K562 (cell line): ENCODE results near the gene R3HDM2. TPM values are rescaled to one million over a fixed set of nuclear protein-coding genes. Genes with fewer than 3 reads are reported as not detected.

ENCODE experiments used
- ATAC-seq: fragments of 200-7000 bp; cut with Tn5 transposase; 3 replicates; pipeline ENCODE4 v1.9.1; 2020; ENCODE audit warnings: moderate library complexity
- BruUV-seq: library from RNA; stranded (reverse); fragments of 400-500 nt; replicated peaks from 2 replicates; lab custom pipeline; 2021; lab: Mats Ljungman, UMichigan
- CTCF ChIA-PET: fragments of 300-600 bp; formaldehyde crosslinking; extraction: SDS; loops from one replicate; lab custom pipeline; 2021; ENCODE audit warnings: low intra/inter-chr PET ratio; lab: Yijun Ruan, JAX
- POLR2A ChIA-PET: fragments of 300-600, 350-650 bp; sonication (Branson Sonifier 250); formaldehyde crosslinking; extraction: SDS; loops from one replicate; lab custom pipeline; 2021; ENCODE audit warnings: antibody characterized with exemption, inconsistent platforms; lab: Yijun Ruan, JAX
- DNase-seq, 4 experiments: peaks; one replicate each; pipeline versions ENCODE4 v3.0.0 to v3.0.0-alpha.2; 2011 to 2018; ENCODE audit warnings: low spot score in 3 of 4, mixed read lengths in 3 of 4; ENCODE audit errors: extremely low read depth in 1 of 4
- FAIRE-seq: peaks from 2 replicates; lab custom pipeline; 2011; peaks lifted over from hg19 to GRCh38; lab: Jason Lieb, UNC
- H2AFZ ChIP-seq: 2 replicates; pipeline ENCODE4 v1.6.0; 2011; ENCODE audit warnings: low read depth, low read length, control low read depth, inconsistent platforms
- H3K27ac ChIP-seq: fragments of 200-600 bp; 3 replicates; pipeline ENCODE4 v1.8.0; 2011; ENCODE audit warnings: low read depth, mild to moderate bottlenecking, control low read depth, inconsistent platforms, low read length, moderate library complexity, mixed read lengths; ENCODE audit errors: extremely low read depth
- H3K27me3 ChIP-seq, 2 experiments: fragments of 300-600 bp in 1 of 2; 2 replicates in 1 of 2; 3 replicates in 1 of 2; pipeline versions ENCODE4 v1.6.0 to v1.8.0; 2011; ENCODE audit warnings: inconsistent platforms in 2 of 2, low read length in 2 of 2, mild to moderate bottlenecking in 1 of 2, mixed read lengths in 1 of 2, moderate library complexity in 1 of 2; ENCODE audit not compliant: control insufficient read depth in 2 of 2, insufficient read depth in 2 of 2
- H3K36me3 ChIP-seq: fragments of 300-600 bp; 3 replicates; pipeline ENCODE4 v1.8.0; 2011; ENCODE audit warnings: mild to moderate bottlenecking, low read length, inconsistent platforms; ENCODE audit not compliant: control insufficient read depth, insufficient read depth
- H3K4me1 ChIP-seq, 2 experiments: fragments of 200-600 bp in 1 of 2; replicated peaks in 1 of 2; 2 replicates in 1 of 2; 3 replicates in 1 of 2; pipeline versions ENCODE4 v1.5.1 to v1.8.0; 2011; ENCODE audit warnings: inconsistent platforms in 2 of 2, low read length in 2 of 2, mild to moderate bottlenecking in 1 of 2, mixed read lengths in 1 of 2, moderate library complexity in 1 of 2; ENCODE audit not compliant: control insufficient read depth in 2 of 2, insufficient read depth in 2 of 2
- H3K4me2 ChIP-seq: 2 replicates; pipeline ENCODE4 v1.6.1; 2011; ENCODE audit warnings: low read length, control low read depth, inconsistent platforms, mixed read lengths; ENCODE audit not compliant: insufficient read depth
- H3K4me3 ChIP-seq: fragments of 200-600 bp; sonication (generic), shearing (Covaris generic); 2 replicates; pipeline ENCODE4 v1.5.1; 2016; ENCODE audit warnings: control low read depth, inconsistent platforms
- H3K79me2 ChIP-seq: fragments of 200-600 bp; 3 replicates; pipeline ENCODE4 v1.8.0; 2011; ENCODE audit warnings: low read length, inconsistent platforms; ENCODE audit not compliant: control insufficient read depth, insufficient read depth
- H3K9ac ChIP-seq, 2 experiments: 2 replicates each; pipeline versions ENCODE4 v1.6.0 to v1.6.1; 2011; ENCODE audit warnings: low read depth in 2 of 2, low read length in 2 of 2, control low read depth in 1 of 2, inconsistent platforms in 1 of 2, mild to moderate bottlenecking in 1 of 2, mixed read lengths in 1 of 2; ENCODE audit not compliant: insufficient read depth in 1 of 2
- H3K9me1 ChIP-seq: one replicate; pipeline ENCODE4 v1.6.0; 2011; ENCODE audit warnings: inconsistent platforms, mild to moderate bottlenecking, low read length, moderate library complexity; ENCODE audit not compliant: control insufficient read depth, insufficient read depth
- H3K9me3 ChIP-seq: replicated peaks from 2 replicates; pipeline ENCODE4 v1.5.1; 2011; ENCODE audit warnings: low read depth, low read length, inconsistent platforms; ENCODE audit not compliant: control insufficient read depth, insufficient read depth
- H4K20me1 ChIP-seq: replicated peaks from 2 replicates; pipeline ENCODE4 v1.6.1; 2011; ENCODE audit warnings: low read length, inconsistent platforms, mixed read lengths; ENCODE audit not compliant: control insufficient read depth, insufficient read depth
- ATF1 ChIP-seq, 2 experiments: fragments of 450-650 bp in 1 of 2; IDR thresholded peaks; 2 replicates each; pipeline ENCODE4 v1.6.1; 2016; ENCODE audit warnings: missing compliant biosample characterization in 1 of 2, missing genetic modification characterization in 1 of 2
- CTCF ChIP-seq, 3 experiments: IDR thresholded peaks in 2 of 3; conservative IDR thresholded peaks in 1 of 3; 2 replicates each; pipeline ENCODE4 v1.5.1; 2011 to 2012; ENCODE audit warnings: low read length in 3 of 3, mild to moderate bottlenecking in 3 of 3, control low read depth in 2 of 3, improper control_type of control experiment in 1 of 3, inconsistent platforms in 1 of 3, low read depth in 1 of 3, mixed read lengths in 1 of 3, moderate library complexity in 1 of 3; ENCODE audit not compliant: insufficient read depth in 2 of 3
- EP400 ChIP-seq: fragments of 450-650 bp; IDR thresholded peaks from 2 replicates; pipeline ENCODE4 v1.6.1; 2017; ENCODE audit warnings: antibody characterized with exemption, mild to moderate bottlenecking, moderate library complexity
- KDM2B ChIP-seq: fragments of 250-450 bp; sonication (Bioruptor Pico); IDR thresholded peaks from 2 replicates; pipeline ENCODE4 v1.8.0; 2021; ENCODE audit warnings: mild to moderate bottlenecking, moderate library complexity
- MAZ ChIP-seq, 2 experiments: fragments of 450-650 bp in 1 of 2; sonication (generic) in 1 of 2; formaldehyde crosslinking; IDR thresholded peaks in 1 of 2; conservative IDR thresholded peaks in 1 of 2; 2 replicates each; pipeline versions ENCODE4 v1.4.0 to v1.5.0; 2020; ENCODE audit warnings: mild to moderate bottlenecking in 1 of 2, missing genetic modification reagents in 1 of 2
- NR1H2 ChIP-seq: sonication (generic); formaldehyde crosslinking; IDR thresholded peaks from 2 replicates; pipeline ENCODE4 v1.4.0; 2020; ENCODE audit warnings: mild to moderate bottlenecking, missing genetic modification reagents
- POLR2A ChIP-seq: fragments of 450-650 bp; conservative IDR thresholded peaks from 2 replicates; pipeline ENCODE4 v1.6.1; 2016
- POLR2AphosphoS5 ChIP-seq: IDR thresholded peaks from 2 replicates; pipeline ENCODE4 v1.6.1; 2011; ENCODE audit warnings: mild to moderate bottlenecking, low read depth, low read length, moderate library complexity; ENCODE audit not compliant: control insufficient read depth, insufficient read depth
- ZNF165 ChIP-seq: fragments of 250-450 bp; sonication (Bioruptor Pico); IDR thresholded peaks from 2 replicates; pipeline ENCODE4 v1.4.0; 2020; ENCODE audit warnings: borderline replicate concordance
- ZNF174 ChIP-seq: fragments of 250-450 bp; sonication (Bioruptor Pico); IDR thresholded peaks from 2 replicates; pipeline ENCODE4 v1.4.0; 2020; ENCODE audit warnings: mild to moderate bottlenecking
- WGBS: fragments of 100-300 bp; shearing (Covaris generic); methylation state at CpG from one replicate; pipeline ENCODE4 v1.1.6; 2016; ENCODE audit warnings: low coverage, mixed read lengths; ENCODE audit not compliant: insufficient coverage; ENCODE audit errors: missing lambda C conversion rate; 5-methylcytosine and 5-hydroxymethylcytosine counted together
- in situ Hi-C: fragments of 300-500 bp; cut with MboI; formaldehyde crosslinking; loops from 4 replicates; pipeline ENCODE4 v1.15.0; 2018; ENCODE audit warnings: inconsistent platforms, mixed read lengths
- intact Hi-C: fragments of 100-400 bp; cut with micrococcal nuclease; formaldehyde crosslinking; loops from 2 replicates; pipeline ENCODE4 v1.14.2; 2022
- polyA plus RNA-seq, 8 experiments: library from polyadenylated mRNA; depleted of rRNA in 4 of 8; stranded (reverse) in 5 of 8; unstranded in 3 of 8; fragments of >200 nt; fragmentation: Nextera tagmentation in 2 of 8; fragmentation: Illumina TruSeq in 1 of 8; extraction: Ambion mirVana in 2 of 8; extraction: Trizol in 1 of 8; gene quantifications; 2 replicates each; pipeline versions ENCODE4 v1.2.1 to v1.2.3, GENCODE V29; 2011 to 2014; ENCODE audit warnings: inconsistent platforms in 1 of 8, missing spikeins in 1 of 8
- total RNA-seq, 7 experiments: library from RNA; depleted of rRNA in 6 of 7; stranded (reverse); fragments of >200 nt in 6 of 7; fragmentation: Illumina TruSeq in 2 of 7; extraction: Trizol in 2 of 7; gene quantifications; 2 replicates each; pipeline versions ENCODE4 v1.2.1 to v1.2.3, GENCODE V29; 2011 to 2021; ENCODE audit warnings: low replicate concordance in 1 of 7
- TF ChIP-seq, protein P1 (sequence below): fragments of 450-650 bp; formaldehyde crosslinking; IDR thresholded peaks from 2 replicates; pipeline ENCODE4 v1.4.0; 2022; ENCODE audit warnings: missing genetic modification characterization
- TF ChIP-seq, protein P2 (sequence below), 2 experiments: IDR thresholded peaks; 2 replicates each; pipeline ENCODE4 v1.6.1; 2011; ENCODE audit warnings: borderline replicate concordance in 1 of 2, control low read depth in 1 of 2, low read depth in 1 of 2, low read length in 1 of 2, mild to moderate bottlenecking in 1 of 2, mixed read lengths in 1 of 2, moderate library complexity in 1 of 2; ENCODE audit not compliant: insufficient read depth in 1 of 2, insufficient read length in 1 of 2, poor library complexity in 1 of 2, severe bottlenecking in 1 of 2; ENCODE audit errors: extremely low read depth in 1 of 2
- TF ChIP-seq, protein P3 (sequence below): IDR thresholded peaks from 2 replicates; pipeline ENCODE4 v1.6.1; 2012; ENCODE audit warnings: low read depth, low read length, improper control_type of control experiment, borderline replicate concordance

Gene R3HDM2
- total and polyA plus RNA-seq, 9 of the 15 experiments (the other 6 are each of a cell fraction or from before 2014, with no cell fraction given), result 3.3 to 18.8 (median 9.0) TPM

- WGBS, result 3% methylated on average over 28 of the region's 102 CpGs
- Histone ChIP-seq H3K79me2 (no peaks in the 10 kb centered on the region), H3K4me1 (peaks cover 17 to 57% of the 10 kb centered on the region in 2 experiments; a peak in 4 of 5 replicates), H3K9me1 (peaks cover 3% of the 10 kb centered on the region), H3K4me3 (peak within 1 kb of the TSS; percentile 39), H3K9me3 (no peaks in the 10 kb centered on the region), H2AFZ (peak within 1 kb of the TSS; percentile 82), H3K9ac (peak within 1 kb of the TSS in 1 of 2 experiments; percentile 90; a peak in 2 of 4 replicates), H4K20me1 (peaks cover 13% of the 10 kb centered on the region; the same call in 1 of the 2 replicates), H3K4me2 (peak within 1 kb of the TSS; percentile 76), H3K27me3 (peaks cover 44 to 71% of the 10 kb centered on the region in 2 experiments), H3K36me3 (no peaks in the 10 kb centered on the region), H3K27ac (no peak within 1 kb of the TSS)
- intact Hi-C loops, result no loop called here
- CTCF ChIA-PET, result interaction anchor here (0.7 to 7.2 kb wide), 2 partner anchors 22 to 28 kb away, joined by 4 to 186 read pairs; a partner anchor contains a TSS
- POLR2A ChIA-PET, result interaction anchor here (0.6 to 2.2 kb wide), 4 partner anchors 13 to 406 kb away, joined by 3 to 8 read pairs (median 3); partner anchors contain the start of gene SHMT2
- DNase-seq (peak; percentile 72 to 95 (median 90)), FAIRE-seq (no peak), ATAC-seq (peak; percentile 23)
- in situ Hi-C loops, result no loop called here
- no TSS peak for BruUV-seq
- TF ChIP-seq NR1H2 (CRISPR knock-in tag) (no peak), CTCF (IDR thresholded peaks at IDR 0.05 in 2 of 3, conservative IDR thresholded peaks at IDR 0.05 in 1 of 3; ENCODE audit: insufficient read depth in 2 of 3, low read depth in 1 of 3, low read length in 3 of 3) (peak in 1 of 3 experiments; percentile 9; a peak in 1 of 6 replicates), EP400 (no peak), POLR2A (no peak), ZNF174 (CRISPR knock-in tag) (no peak), POLR2AphosphoS5 (no peak), KDM2B (CRISPR knock-in tag) (peak; percentile 80; the same call in 1 of the 2 replicates), ZNF165 (CRISPR knock-in tag) (no peak), MAZ (CRISPR knock-in tag; conservative IDR thresholded peaks at IDR 0.05 in 1 of 2, IDR thresholded peaks at IDR 0.05 in 1 of 2) (peak in 1 of 2 experiments; percentile 43; a peak in 2 of 4 replicates), ATF1 (CRISPR knock-in tag; IDR thresholded peaks at IDR 0.05) (no peak), ATF1 (tag; IDR thresholded peaks at IDR 0.05) (no peak)
- TF ChIP-seq, protein P1, sequence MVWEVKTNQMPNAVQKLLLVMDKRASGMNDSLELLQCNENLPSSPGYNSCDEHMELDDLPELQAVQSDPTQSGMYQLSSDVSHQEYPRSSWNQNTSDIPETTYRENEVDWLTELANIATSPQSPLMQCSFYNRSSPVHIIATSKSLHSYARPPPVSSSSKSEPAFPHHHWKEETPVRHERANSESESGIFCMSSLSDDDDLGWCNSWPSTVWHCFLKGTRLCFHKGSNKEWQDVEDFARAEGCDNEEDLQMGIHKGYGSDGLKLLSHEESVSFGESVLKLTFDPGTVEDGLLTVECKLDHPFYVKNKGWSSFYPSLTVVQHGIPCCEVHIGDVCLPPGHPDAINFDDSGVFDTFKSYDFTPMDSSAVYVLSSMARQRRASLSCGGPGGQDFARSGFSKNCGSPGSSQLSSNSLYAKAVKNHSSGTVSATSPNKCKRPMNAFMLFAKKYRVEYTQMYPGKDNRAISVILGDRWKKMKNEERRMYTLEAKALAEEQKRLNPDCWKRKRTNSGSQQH (CRISPR knock-in tag), result no peak
- TF ChIP-seq, protein P2, sequence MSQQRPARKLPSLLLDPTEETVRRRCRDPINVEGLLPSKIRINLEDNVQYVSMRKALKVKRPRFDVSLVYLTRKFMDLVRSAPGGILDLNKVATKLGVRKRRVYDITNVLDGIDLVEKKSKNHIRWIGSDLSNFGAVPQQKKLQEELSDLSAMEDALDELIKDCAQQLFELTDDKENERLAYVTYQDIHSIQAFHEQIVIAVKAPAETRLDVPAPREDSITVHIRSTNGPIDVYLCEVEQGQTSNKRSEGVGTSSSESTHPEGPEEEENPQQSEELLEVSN (IDR thresholded peaks at IDR 0.05; ENCODE audit: borderline replicate concordance in 1 of 2, extremely low read depth in 1 of 2, insufficient read depth in 1 of 2, insufficient read length in 1 of 2, low read depth in 1 of 2, low read length in 1 of 2, poor library complexity in 1 of 2, severe bottlenecking in 1 of 2), result peak in 1 of 2 experiments; percentile 37
- TF ChIP-seq, protein P3, sequence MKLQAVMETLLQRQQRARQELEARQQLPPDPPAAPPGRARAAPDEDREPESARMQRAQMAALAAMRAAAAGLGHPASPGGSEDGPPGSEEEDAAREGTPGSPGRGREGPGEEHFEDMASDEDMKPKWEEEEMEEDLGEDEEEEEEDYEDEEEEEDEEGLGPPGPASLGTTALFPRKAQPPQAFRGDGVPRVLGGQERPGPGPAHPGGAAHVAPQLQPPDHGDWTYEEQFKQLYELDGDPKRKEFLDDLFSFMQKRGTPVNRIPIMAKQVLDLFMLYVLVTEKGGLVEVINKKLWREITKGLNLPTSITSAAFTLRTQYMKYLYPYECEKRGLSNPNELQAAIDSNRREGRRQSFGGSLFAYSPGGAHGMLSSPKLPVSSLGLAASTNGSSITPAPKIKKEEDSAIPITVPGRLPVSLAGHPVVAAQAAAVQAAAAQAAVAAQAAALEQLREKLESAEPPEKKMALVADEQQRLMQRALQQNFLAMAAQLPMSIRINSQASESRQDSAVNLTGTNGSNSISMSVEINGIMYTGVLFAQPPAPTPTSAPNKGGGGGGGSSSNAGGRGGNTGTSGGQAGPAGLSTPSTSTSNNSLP, result no peak
Measured at GRCh38 chr12:57216014-57216911, 214.6 kb downstream of the R3HDM2 start, which contains the start of gene NXPH4. NXPH4 (plus strand) TSS chr12:57216794; CDS start chr12:57216970, 176 bp downstream.
